Bronchial epithelial cell (primary cell): Measurements from ENCODE around the gene KLF3. TPM values are rescaled to one million over a fixed set of nuclear protein-coding genes. Genes with fewer than 3 reads are reported as not detected.

Experiments
- total RNA-seq: library from RNA; depleted of rRNA; stranded (reverse); fragments of >200 nt; gene quantifications from 2 replicates; pipeline ENCODE4 v1.2.1, GENCODE V29; 2014

The KLF3 gene
- total RNA-seq, 1 donor from 2014 or later: 33.4 TPM

Other genes starting within 250 kb of the KLF3 start
- gene TLR10, start 118.8 kb downstream of the KLF3 start, total RNA-seq: not detected in 2 replicates
- gene TLR1, start 140.6 kb downstream of the KLF3 start, total RNA-seq: 0.13 and 0.26 TPM in 2 replicates
- 0.26 and 0.38 TPM in 2 replicates for gene TLR6, start 192.6 kb downstream of the KLF3 start, total RNA-seq
- 40.2 and 44.2 TPM in 2 replicates for gene FAM114A1, start 203.6 kb downstream of the KLF3 start, total RNA-seq